Uterus (tissue), 2 donors: ENCODE measurements around the gene NACC2.

Experiments
- POLR2A ChIP-seq, 2 donors: fragments of 450-650 bp; IDR thresholded peaks; one replicate each; pipeline ENCODE4 v1.6.1; 2016; ENCODE audit warnings: antibody characterized with exemption in 2 of 2, mild to moderate bottlenecking in 1 of 2, moderate library complexity in 1 of 2
- TF ChIP-seq, protein P1 (sequence below), 4 experiments: fragments of 200-600 bp in 2 of 4; fragments of 450-650 bp in 2 of 4; sonication (generic) in 2 of 4; IDR thresholded peaks; one replicate each; pipeline ENCODE4 v1.5.1; 2016 to 2019; ENCODE audit warnings: antibody characterized with exemption in 4 of 4, mild to moderate bottlenecking in 2 of 4, moderate library complexity in 1 of 4

DNA sequence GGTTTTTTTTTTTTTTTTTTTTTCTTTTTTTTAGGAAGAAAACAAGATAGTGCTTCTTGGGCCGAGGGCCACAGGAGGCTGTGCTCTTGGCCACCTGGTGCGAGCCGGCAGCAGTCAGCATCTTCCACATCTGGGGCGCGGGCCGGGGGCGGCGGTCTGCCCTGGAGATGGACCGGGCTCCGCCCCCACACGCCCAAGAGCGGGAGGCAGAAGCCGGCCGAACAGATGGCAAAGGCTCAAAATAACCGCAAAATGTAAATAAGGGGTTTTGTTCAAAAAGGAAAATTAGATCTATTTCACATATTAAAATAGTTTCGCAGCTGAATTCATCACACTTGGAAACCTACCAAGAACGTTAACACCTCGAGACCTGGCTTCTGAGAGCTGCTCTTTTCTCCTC is 82.4 kb downstream of the NACC2 start:
- TF ChIP-seq, protein P1, sequence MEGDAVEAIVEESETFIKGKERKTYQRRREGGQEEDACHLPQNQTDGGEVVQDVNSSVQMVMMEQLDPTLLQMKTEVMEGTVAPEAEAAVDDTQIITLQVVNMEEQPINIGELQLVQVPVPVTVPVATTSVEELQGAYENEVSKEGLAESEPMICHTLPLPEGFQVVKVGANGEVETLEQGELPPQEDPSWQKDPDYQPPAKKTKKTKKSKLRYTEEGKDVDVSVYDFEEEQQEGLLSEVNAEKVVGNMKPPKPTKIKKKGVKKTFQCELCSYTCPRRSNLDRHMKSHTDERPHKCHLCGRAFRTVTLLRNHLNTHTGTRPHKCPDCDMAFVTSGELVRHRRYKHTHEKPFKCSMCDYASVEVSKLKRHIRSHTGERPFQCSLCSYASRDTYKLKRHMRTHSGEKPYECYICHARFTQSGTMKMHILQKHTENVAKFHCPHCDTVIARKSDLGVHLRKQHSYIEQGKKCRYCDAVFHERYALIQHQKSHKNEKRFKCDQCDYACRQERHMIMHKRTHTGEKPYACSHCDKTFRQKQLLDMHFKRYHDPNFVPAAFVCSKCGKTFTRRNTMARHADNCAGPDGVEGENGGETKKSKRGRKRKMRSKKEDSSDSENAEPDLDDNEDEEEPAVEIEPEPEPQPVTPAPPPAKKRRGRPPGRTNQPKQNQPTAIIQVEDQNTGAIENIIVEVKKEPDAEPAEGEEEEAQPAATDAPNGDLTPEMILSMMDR (IDR thresholded peaks at IDR 0.05), result no peak
- no peak for TF ChIP-seq POLR2A (IDR thresholded peaks at IDR 0.05)
